GM23338 (cell line): Measurements from ENCODE around the gene CHRNA4. TPM values are rescaled to one million over a fixed set of nuclear protein-coding genes. Genes with fewer than 3 reads are reported as not detected.

Experiments
- ATAC-seq: fragments of 200-7000 bp; cut with Tn5 transposase; 3 replicates; pipeline ENCODE4 v1.9.1; 2020
- DNase-seq: peaks from one replicate; pipeline ENCODE4 v3.0.0-alpha.2; 2015; ENCODE audit warnings: low spot score
- H2AFZ ChIP-seq: fragments of 200-600 bp; sonication (generic); 2 replicates; pipeline ENCODE4 v1.8.0; 2016; ENCODE audit warnings: antibody characterized with exemption, mild to moderate bottlenecking, moderate library complexity
- H3F3A ChIP-seq: fragments of 200-600 bp; sonication (generic); replicated peaks from 2 replicates; pipeline ENCODE4 v1.8.0; 2017; ENCODE audit warnings: antibody characterized with exemption, mixed run types, low read depth
- H3K27ac ChIP-seq: fragments of 200-600 bp; sonication (generic); 2 replicates; pipeline ENCODE4 v1.6.1; 2016; ENCODE audit warnings: low read depth
- H3K27me3 ChIP-seq: fragments of 200-600 bp; sonication (generic); 2 replicates; pipeline ENCODE4 v1.8.0; 2016; ENCODE audit warnings: mild to moderate bottlenecking, mixed run types, moderate library complexity; ENCODE audit not compliant: insufficient read depth
- H3K36me3 ChIP-seq: fragments of 200-600 bp; sonication (generic); 2 replicates; pipeline ENCODE4 v1.8.0; 2016; ENCODE audit warnings: mild to moderate bottlenecking; ENCODE audit not compliant: insufficient read depth
- H3K4me1 ChIP-seq: fragments of 200-600 bp; sonication (generic); 2 replicates; pipeline ENCODE4 v1.8.0; 2016; ENCODE audit warnings: mild to moderate bottlenecking, moderate library complexity; ENCODE audit not compliant: insufficient read depth
- H3K4me2 ChIP-seq: fragments of 200-600 bp; sonication (generic); 2 replicates; pipeline ENCODE4 v1.7.1; 2017; ENCODE audit warnings: mixed run types
- H3K4me3 ChIP-seq: fragments of 200-600 bp; sonication (generic); 2 replicates; pipeline ENCODE4 v1.6.1; 2016; ENCODE audit warnings: mixed run types
- H3K79me2 ChIP-seq: fragments of 200-600 bp; sonication (generic); replicated peaks from 2 replicates; pipeline ENCODE4 v1.8.0; 2017; ENCODE audit warnings: mild to moderate bottlenecking; ENCODE audit not compliant: insufficient read depth
- H3K9me2 ChIP-seq: fragments of 200-600 bp; sonication (generic); 2 replicates; pipeline ENCODE4 v1.8.0; 2017; ENCODE audit not compliant: insufficient read depth
- H4K20me1 ChIP-seq: fragments of 200-600 bp; sonication (generic); replicated peaks from 2 replicates; pipeline ENCODE4 v1.8.0; 2017; ENCODE audit warnings: mild to moderate bottlenecking; ENCODE audit not compliant: insufficient read depth
- H3K27ac Mint-ChIP-seq: 2 replicates; pipeline ENCODE4 v1.8.0; 2020; ENCODE audit warnings: inconsistent platforms, mild to moderate bottlenecking, moderate library complexity, mixed read lengths
- H3K27me3 Mint-ChIP-seq: 3 replicates; pipeline ENCODE4 v1.8.0; 2022; ENCODE audit warnings: low read depth, mild to moderate bottlenecking, moderate library complexity, mixed read lengths, inconsistent platforms; ENCODE audit not compliant: insufficient read depth, poor library complexity
- H3K36me3 Mint-ChIP-seq: 3 replicates; pipeline ENCODE4 v1.8.0; 2021; ENCODE audit warnings: low read depth, mild to moderate bottlenecking, inconsistent platforms, moderate library complexity, mixed read lengths
- H3K4me1 Mint-ChIP-seq: 3 replicates; pipeline ENCODE4 v1.8.0; 2020; ENCODE audit warnings: mild to moderate bottlenecking, inconsistent platforms, mixed read lengths
- H3K4me3 Mint-ChIP-seq: 3 replicates; pipeline ENCODE4 v1.8.0; 2021; ENCODE audit warnings: moderate library complexity, mild to moderate bottlenecking, inconsistent platforms, mixed read lengths
- H3K9me3 Mint-ChIP-seq: 3 replicates; pipeline ENCODE4 v1.8.0; 2020; ENCODE audit warnings: moderate library complexity, mild to moderate bottlenecking, inconsistent platforms, mixed read lengths
- CREB1 ChIP-seq: fragments of 250-450 bp; sonication (Bioruptor Pico); IDR thresholded peaks from 2 replicates; pipeline ENCODE4 v1.5.0; 2020; ENCODE audit warnings: low read depth, mild to moderate bottlenecking, moderate library complexity
- CTCF ChIP-seq, 2 experiments: fragments of 200-600 bp in 1 of 2; sonication (generic) in 1 of 2; conservative IDR thresholded peaks; 2 replicates each; pipeline versions ENCODE4 v1.5.1 to v1.6.1; 2016 to 2017; ENCODE audit warnings: antibody characterized with exemption in 2 of 2, low read depth in 2 of 2, mild to moderate bottlenecking in 2 of 2, moderate library complexity in 1 of 2
- ETS1 ChIP-seq: IDR thresholded peaks from 2 replicates; pipeline ENCODE4 v1.6.1; 2016; ENCODE audit warnings: antibody characterized with exemption
- EZH2 ChIP-seq: fragments of 200-600 bp; sonication (generic); IDR thresholded peaks from one replicate; pipeline ENCODE4 v1.8.0; 2017; ENCODE audit warnings: antibody characterized with exemption, mild to moderate bottlenecking, low read depth; ENCODE audit not compliant: unreplicated experiment
- EZH2phosphoT487 ChIP-seq: fragments of 200-600 bp; sonication (generic); IDR thresholded peaks from one replicate; pipeline ENCODE4 v1.8.1; 2018; ENCODE audit warnings: antibody characterized with exemption; ENCODE audit not compliant: unreplicated experiment
- JUNB ChIP-seq: IDR thresholded peaks from one replicate; pipeline ENCODE4 v1.6.1; 2016; ENCODE audit warnings: antibody characterized with exemption; ENCODE audit not compliant: unreplicated experiment
- NANOG ChIP-seq: IDR thresholded peaks from 2 replicates; pipeline ENCODE4 v1.6.1; 2016; ENCODE audit warnings: antibody characterized with exemption, borderline replicate concordance
- POLR2AphosphoS5 ChIP-seq: IDR thresholded peaks from 2 replicates; pipeline ENCODE4 v1.6.1; 2016; ENCODE audit warnings: antibody characterized with exemption, low read depth
- REST ChIP-seq: IDR thresholded peaks from one replicate; pipeline ENCODE4 v1.6.1; 2018; ENCODE audit warnings: antibody characterized with exemption; ENCODE audit not compliant: unreplicated experiment
- STAT1 ChIP-seq: IDR thresholded peaks from one replicate; pipeline ENCODE4 v1.6.1; 2016; ENCODE audit warnings: antibody characterized with exemption; ENCODE audit not compliant: unreplicated experiment
- ZNF114 ChIP-seq: fragments of 250-450 bp; sonication (Bioruptor Pico); IDR thresholded peaks from 2 replicates; pipeline ENCODE4 v1.5.0; 2020; ENCODE audit warnings: mild to moderate bottlenecking, moderate library complexity
- ZNF331 ChIP-seq: fragments of 250-450 bp; sonication (Bioruptor Pico); IDR thresholded peaks from 2 replicates; pipeline ENCODE4 v1.5.0; 2020; ENCODE audit warnings: low read depth, mild to moderate bottlenecking, moderate library complexity
- ZNF462 ChIP-seq: fragments of 250-450 bp; sonication (Bioruptor Pico); IDR thresholded peaks from 2 replicates; pipeline ENCODE4 v1.5.0; 2020; ENCODE audit warnings: mild to moderate bottlenecking, moderate library complexity
- polyA plus RNA-seq: library from polyadenylated mRNA; unstranded; fragments of >200 nt; fragmentation: Nextera tagmentation; extraction: Ambion mirVana; gene quantifications from 2 replicates; pipeline ENCODE4 v1.2.1, GENCODE V29; 2016
- total RNA-seq: library from RNA; depleted of rRNA; stranded (reverse); fragments of >200 nt; shearing (Covaris generic); gene quantifications from 2 replicates; pipeline ENCODE4 v1.2.3, GENCODE V29; 2014

CHRNA4 gene
- total and polyA plus RNA-seq, 2 experiments from 2014 or later: 2.7 to 3.9 TPM

- Histone ChIP-seq H4K20me1 (no peaks in the 10 kb centered on the region), H3K27ac (peak overlapping the region; percentile 75; the same call in 1 of the 2 replicates), H3K36me3 (no peaks in the 10 kb centered on the region), H3K27me3 (no peaks in the 10 kb centered on the region), H3K4me3 (no peak overlapping the region), H3F3A (peaks cover 6% of the 10 kb centered on the region; the same call in 1 of the 2 replicates), H2AFZ (peak overlapping the region; percentile 76), H3K9me2 (no peaks in the 10 kb centered on the region), H3K4me2 (peak overlapping the region; percentile 60), H3K4me1 (peaks cover 17% of the 10 kb centered on the region), H3K79me2 (no peaks in the 10 kb centered on the region)
- Mint-ChIP-seq H3K27me3 (peaks cover 12% of the 10 kb centered on the region), H3K4me3 (peak overlapping the region; percentile 54; the same call in 2 of the 3 replicates), H3K4me1 (peaks cover 23% of the 10 kb centered on the region), H3K27ac (no peak overlapping the region), H3K36me3 (peaks cover 19% of the 10 kb centered on the region), H3K9me3 (peaks cover 46% of the 10 kb centered on the region)
- no peak for TF ChIP-seq CTCF (conservative IDR thresholded peaks at IDR 0.05; ENCODE audit: low read depth in 2 of 2)
- TF ChIP-seq EZH2: no peak
- no peak for TF ChIP-seq ZNF462
- TF ChIP-seq NANOG: no peak
- no peak for TF ChIP-seq REST
- no peak for TF ChIP-seq EZH2phosphoT487
- TF ChIP-seq CREB1 (CRISPR knock-in tag): no peak
- TF ChIP-seq STAT1: no peak
- no peak for TF ChIP-seq ETS1
- no peak for TF ChIP-seq POLR2AphosphoS5
- TF ChIP-seq ZNF331: no peak
- TF ChIP-seq ZNF114 (CRISPR knock-in tag): no peak
- TF ChIP-seq JUNB: no peak
- no peak for DNase-seq
- ATAC-seq: no peak; the same call in 1 of the 3 replicates
These were observed 32.4 kb upstream of the CHRNA4 start for GRCh38 chr20:63393566-63393965.
